ENCODE data around the gene BPIFB6.

BPIFB6 gene

GRCh38 chr20:33064572-33065287 is 33.3 kb downstream of the BPIFB6 start:
- no peak for DNase-seq (ENCODE audit: low spot score)

- no peak for DNase-seq (ENCODE audit: low spot score)
Observed at GRCh38 chr20:33065785-33066184, 34.3 kb downstream of the BPIFB6 start.

GRCh38 chr20:33067806-33068205 is 36.4 kb downstream of the BPIFB6 start:
- DNase-seq (ENCODE audit: low spot score) = no peak

- DNase-seq (ENCODE audit: low spot score) = no peak
Observed at GRCh38 chr20:33068251-33068939, 36.9 kb downstream of the BPIFB6 start.

- DNase-seq (ENCODE audit: low spot score) = no peak
Observed at GRCh38 chr20:33069673-33070072, 38.2 kb downstream of the BPIFB6 start.

GRCh38 chr20:33070111-33071053 is 38.9 kb downstream of the BPIFB6 start:
- no peak for DNase-seq (ENCODE audit: low spot score)

GRCh38 chr20:33071198-33071597 is 39.8 kb downstream of the BPIFB6 start:
- no peak for DNase-seq (ENCODE audit: low spot score)

- DNase-seq (ENCODE audit: low spot score) = no peak
Observed at GRCh38 chr20:33072362-33072761, 40.9 kb downstream of the BPIFB6 start.

GRCh38 chr20:33072813-33073212 is 41.4 kb downstream of the BPIFB6 start:
- no peak for DNase-seq (ENCODE audit: low spot score)

- DNase-seq (ENCODE audit: low spot score) = no peak
Observed at GRCh38 chr20:33074675-33075074, 43.2 kb downstream of the BPIFB6 start.

GRCh38 chr20:33075281-33075680 is 43.8 kb downstream of the BPIFB6 start:
- no peak for DNase-seq (ENCODE audit: low spot score)

GRCh38 chr20:33076662-33077372 is 45.4 kb downstream of the BPIFB6 start:
- no peak for DNase-seq (ENCODE audit: low spot score)

- no peak for DNase-seq (ENCODE audit: low spot score)
Observed at GRCh38 chr20:33079259-33079658, 47.8 kb downstream of the BPIFB6 start, which contains the start of gene BPIFB4. Gene BPIFB4 (plus strand): TSS chr20:33079643. CDS start chr20:33081527, 1,884 bp downstream.

GRCh38 chr20:33081411-33082154 is 50.1 kb downstream of the BPIFB6 start:
- no peak for DNase-seq (ENCODE audit: low spot score)

GRCh38 chr20:33082546-33082945 is 51.1 kb downstream of the BPIFB6 start:
- DNase-seq (ENCODE audit: low spot score) = no peak

GRCh38 chr20:33083544-33084340 is 52.3 kb downstream of the BPIFB6 start:
- no peak for DNase-seq (ENCODE audit: low spot score)

- DNase-seq (ENCODE audit: low spot score) = no peak
Observed at GRCh38 chr20:33084722-33085121, 53.3 kb downstream of the BPIFB6 start.

GRCh38 chr20:33086052-33086722 is 54.7 kb downstream of the BPIFB6 start:
- no peak for DNase-seq (ENCODE audit: low spot score)

GRCh38 chr20:33091147-33091546 is 59.7 kb downstream of the BPIFB6 start:
- no peak for DNase-seq (ENCODE audit: low spot score)

GRCh38 chr20:33091693-33092092 is 60.2 kb downstream of the BPIFB6 start:
- DNase-seq (ENCODE audit: low spot score) = no peak

Data from putamen (tissue), 1 donor.